GM18526 (cell line): ENCODE measurements around the gene FAM200C.

ENCODE experiments used
- POLR2A ChIP-seq: IDR thresholded peaks from 3 replicates; pipeline ENCODE4 v1.6.1; 2011; ENCODE audit not compliant: insufficient read length; ENCODE audit errors: extremely low read depth

The FAM200C gene

DNA sequence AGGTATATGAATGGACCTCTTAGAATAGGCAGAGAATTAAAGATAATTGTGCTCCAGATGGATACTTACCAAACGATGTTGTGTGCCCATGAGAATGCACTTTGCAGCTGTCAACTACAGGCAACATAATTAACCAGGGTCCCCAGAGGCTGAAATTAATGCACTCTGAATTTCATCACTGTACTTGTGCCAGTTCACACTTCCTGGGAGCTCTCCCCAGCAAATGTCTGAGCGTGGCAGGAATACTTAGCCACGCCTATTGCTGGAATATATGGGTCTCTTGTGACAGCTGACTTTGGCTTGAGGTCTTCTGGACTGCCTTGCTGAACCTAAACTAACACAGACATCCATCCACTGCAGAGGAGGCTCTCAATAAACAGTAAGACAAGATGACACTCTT lies 17.5 kb downstream of the FAM200C start:
- no peak for TF ChIP-seq POLR2A

DNA sequence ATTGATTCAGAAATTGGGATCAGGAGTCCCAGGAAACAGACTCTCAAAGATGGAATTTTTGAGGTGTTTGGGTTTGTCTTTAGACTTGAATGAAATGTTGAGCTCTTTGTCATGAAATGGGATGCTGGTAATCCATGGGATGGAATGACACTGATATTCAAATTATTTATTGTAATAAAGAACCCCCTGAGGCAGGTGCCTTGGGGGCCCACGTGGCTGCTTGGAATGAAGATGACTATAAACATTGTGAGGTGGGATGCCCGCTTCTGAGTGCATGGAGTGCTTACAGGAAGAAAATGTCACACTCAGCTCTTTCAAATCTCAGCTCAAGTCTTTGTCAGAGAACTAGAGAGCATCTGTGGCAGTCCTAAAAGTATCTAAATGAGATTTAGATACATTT lies 19.8 kb downstream of the FAM200C start:
- TF ChIP-seq POLR2A, result no peak

DNA sequence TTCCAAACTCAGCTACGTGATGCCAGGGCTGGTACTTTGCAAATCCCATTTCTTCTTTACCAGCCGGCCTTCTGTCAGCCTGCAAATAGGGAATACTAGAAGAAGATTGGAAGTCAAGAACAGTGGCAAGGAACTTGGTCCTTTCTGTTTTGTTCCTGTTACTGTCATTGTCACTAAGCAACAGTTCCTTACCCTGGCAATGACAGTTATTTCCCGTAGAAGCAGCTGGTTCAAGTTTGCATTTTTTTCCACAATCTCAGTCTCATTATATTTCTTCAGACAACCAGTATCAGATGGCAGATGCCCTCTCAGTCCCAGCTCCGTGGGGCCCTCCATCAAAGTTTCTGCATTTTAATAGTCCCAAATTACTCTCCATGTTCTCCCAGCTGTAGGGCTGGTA lies 20.3 kb downstream of the FAM200C start:
- TF ChIP-seq POLR2A, result no peak

DNA sequence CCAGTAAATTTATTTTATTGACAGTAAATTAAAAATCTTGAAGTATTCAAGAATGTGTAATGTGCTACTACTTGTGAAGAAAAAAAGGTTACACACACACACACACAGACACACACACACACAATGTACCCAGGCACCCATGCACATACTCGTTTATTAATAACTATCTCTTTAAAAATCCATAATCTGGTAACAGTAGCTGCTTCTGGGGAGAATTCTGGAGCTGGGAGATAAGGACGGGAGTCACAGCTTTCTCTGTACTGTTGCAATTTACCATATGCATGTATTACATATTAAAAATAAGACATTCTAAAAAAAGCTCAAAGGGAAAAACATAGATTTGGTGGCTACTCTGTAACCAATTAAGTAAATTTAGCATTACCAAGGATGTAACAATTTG lies 21.5 kb downstream of the FAM200C start:
- no peak for TF ChIP-seq POLR2A

DNA sequence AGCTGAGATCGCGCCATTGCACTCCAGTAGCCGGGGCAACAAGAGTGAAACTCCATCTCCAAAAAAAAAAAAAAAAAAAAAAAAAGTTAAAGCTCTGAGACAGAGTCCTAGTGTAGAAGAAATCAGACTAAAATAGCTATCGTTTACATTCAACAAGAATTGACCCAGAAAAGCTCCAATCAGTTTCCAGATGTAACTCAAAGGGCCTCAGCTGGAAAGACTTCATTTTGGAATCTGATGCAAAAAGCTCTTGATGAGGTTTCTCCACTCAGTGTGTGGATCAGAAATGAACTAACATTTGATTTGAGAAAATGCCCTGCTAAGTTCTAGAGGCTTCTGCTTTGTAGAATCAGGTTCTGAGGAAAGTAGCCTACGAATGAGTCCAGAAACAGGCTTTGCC lies 22.2 kb downstream of the FAM200C start:
- TF ChIP-seq POLR2A, result no peak

DNA sequence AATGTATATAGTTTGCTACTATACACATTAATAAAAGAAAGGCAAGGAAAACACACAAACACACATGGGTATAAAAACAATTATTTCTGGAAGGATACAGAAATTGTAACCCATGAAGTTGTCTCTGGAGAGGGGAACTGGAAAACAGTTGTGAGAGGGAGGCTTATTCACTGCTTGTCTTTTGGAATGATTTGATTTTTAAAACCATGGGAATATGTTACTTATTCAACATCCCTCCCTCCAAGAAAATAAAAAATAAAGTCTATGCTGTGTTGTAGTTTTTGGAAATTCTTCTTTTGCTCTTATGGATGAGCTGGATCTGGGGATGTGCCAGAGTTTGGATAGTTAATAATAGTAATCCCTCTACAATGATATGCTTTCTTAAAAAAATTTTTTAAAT lies 23.4 kb downstream of the FAM200C start:
- no peak for TF ChIP-seq POLR2A

DNA sequence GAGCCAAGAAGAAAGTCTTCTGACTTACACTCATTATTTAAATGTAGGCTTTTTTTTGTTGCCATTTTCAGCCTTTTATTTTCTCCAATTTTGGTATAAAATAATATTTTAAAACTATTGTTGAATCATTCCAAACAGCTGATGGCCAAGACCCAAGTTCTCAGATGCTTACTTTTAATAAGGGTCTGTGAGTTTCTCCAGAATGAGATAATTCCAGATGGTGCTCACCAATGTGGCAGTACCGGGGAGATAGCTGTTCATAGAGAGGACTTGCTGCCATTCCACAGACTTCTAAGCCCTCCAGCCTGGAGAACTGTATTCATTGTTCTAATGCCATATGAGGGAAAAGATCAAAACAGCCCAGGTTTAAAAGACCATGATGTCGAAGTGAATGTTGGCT lies 24.2 kb downstream of the FAM200C start:
- no peak for TF ChIP-seq POLR2A

DNA sequence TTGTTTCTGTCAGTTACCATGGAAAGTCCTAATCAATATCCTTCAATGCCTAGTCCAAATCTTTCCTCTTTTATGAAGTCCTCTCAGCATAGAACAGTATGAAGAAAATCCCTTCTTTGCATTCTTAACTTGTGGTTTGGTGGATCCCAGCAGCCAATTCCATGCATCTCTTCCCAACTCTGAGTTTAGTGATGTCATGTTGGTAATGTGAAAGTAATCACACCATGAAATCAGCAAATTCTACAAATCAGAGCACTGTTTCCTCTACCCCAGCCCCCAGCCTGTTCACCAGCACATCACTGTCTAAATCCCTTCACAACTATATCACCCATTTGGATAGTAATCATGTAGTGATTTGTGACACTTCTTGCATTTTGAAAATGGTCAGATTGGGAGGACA lies 24.7 kb downstream of the FAM200C start:
- TF ChIP-seq POLR2A, result no peak

DNA sequence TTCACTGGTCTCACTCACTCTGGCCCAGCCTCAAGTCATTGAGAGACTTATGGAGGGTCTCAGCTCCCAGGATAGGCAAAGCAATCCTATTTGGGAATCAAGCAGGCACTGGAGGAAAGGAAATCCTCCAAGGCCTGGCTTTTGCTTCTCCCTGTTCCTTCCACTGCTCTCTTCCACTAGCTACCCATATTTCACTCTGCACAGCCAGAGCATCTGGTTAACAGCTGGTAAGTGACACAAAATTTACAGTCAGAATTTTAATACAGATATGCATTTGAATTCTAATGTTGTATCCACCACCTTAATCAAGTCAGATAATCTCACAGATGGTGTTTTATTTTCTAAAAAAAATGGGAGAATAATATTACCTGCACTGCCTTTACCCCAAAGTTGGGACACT lies 28.6 kb downstream of the FAM200C start:
- no peak for TF ChIP-seq POLR2A

DNA sequence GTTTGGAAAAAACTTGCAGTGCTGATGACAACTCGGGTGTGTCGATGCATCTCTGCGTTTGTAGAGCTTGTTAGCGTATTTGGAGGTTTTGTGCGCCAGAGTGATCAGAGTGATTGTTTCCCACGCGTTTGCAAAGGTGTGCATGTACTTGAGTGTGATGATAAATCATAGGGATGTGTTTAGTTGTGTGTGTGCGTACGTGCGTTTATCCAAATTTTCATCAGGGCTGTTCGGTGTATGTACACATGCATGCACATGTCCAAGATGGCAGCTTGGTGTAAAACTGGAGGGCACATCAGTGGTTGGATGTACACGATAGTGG lies 29.2 kb downstream of the FAM200C start:
- TF ChIP-seq POLR2A, result no peak

DNA sequence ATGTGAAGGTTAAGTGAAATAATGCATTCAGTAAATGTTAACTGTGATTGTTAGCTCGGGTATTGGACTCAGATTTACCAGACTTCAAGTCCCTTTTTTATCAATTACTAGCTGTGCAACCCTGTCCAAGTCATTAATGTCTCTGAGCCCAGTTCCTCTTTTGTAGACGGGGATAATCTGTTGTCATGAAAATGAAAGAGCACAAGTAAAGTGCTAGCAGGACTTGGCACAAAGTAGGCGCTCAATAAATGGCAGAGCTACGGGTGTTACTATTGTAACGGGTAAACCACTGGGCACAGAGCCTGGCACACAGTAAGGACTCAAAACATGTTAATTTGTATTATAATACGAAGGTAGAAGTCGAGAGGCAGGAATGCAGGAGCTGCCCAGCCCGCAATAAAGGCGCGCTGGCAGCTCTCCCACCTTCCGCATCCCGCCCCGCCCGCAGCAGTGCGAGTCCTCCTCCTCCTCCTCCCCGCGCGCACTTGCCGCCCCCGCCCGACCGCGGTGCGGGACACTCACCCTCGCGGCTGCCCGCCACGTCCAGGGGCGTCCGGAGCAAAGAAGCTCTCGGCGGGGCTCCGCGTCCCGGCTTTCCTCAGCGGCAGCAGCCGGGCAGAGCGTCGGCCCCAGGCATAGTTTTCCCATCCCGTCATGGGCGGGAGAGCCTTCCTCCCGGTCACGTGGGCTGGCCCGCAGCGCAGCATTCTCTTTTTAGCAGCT lies 29.7 kb downstream of the FAM200C start, which contains the start of gene C1QTNF2:
C1QTNF2 (minus strand) TSS at position 637 of the 723 bp plus-strand sequence. CDS start 15,615 bp downstream, outside the sequence.
- TF ChIP-seq POLR2A, result no peak

DNA sequence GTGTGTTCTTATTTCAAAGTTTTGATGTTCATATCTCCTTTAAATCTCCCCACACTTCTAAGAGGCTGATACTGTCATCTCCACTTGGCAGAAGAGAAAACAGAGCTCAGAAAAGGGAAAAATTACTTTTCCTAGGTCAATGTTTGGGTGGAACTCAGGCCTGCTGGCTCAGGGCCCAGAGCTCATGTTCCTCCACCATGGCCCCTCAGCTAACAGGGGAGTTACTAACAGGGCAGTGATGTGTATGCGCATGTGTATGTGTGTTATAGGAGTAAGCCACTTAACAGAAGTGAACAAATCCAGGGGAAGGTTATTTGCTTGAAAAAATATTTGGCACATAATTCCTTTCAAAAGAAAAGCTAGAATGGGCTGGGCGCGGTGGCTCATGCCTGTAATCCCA lies 32.0 kb downstream of the FAM200C start:
- no peak for TF ChIP-seq POLR2A

DNA sequence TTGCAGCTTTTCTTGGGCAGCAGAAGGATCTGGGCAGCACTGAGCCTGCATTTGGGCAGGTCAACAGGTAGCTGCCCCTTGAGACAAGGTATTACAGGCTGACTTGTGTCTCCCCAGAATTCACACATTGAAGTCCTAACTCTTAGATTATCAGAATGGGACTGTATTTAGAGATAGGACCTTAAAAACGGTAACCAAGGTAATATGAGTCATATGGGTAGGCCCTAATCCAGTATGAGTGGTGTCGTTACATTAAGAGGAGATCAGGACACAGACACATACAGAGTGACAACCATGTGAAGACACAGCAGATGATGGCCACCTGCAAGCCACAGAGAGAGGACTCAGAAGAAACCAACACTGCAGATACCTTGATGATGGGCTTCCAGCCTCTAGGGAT lies 32.6 kb downstream of the FAM200C start:
- TF ChIP-seq POLR2A, result no peak

DNA sequence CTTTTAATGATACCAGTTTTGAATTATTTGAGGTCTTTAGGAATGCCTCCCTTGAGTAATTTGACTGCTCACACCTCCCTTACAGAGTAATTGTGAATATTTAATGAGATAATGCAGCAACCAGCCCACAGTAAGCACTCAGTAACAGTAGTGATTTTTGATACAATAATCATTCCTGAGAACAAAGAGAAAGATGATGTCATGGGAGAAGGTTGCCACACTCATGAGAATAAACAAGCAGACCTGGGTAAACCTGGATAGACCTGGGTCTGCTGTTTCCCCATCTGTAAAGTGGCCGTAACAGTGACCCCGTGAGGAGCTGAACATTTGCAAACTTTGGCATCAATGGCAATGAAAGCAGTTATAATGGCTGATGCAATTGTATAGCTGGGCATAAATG lies 33.6 kb downstream of the FAM200C start:
- TF ChIP-seq POLR2A, result no peak

DNA sequence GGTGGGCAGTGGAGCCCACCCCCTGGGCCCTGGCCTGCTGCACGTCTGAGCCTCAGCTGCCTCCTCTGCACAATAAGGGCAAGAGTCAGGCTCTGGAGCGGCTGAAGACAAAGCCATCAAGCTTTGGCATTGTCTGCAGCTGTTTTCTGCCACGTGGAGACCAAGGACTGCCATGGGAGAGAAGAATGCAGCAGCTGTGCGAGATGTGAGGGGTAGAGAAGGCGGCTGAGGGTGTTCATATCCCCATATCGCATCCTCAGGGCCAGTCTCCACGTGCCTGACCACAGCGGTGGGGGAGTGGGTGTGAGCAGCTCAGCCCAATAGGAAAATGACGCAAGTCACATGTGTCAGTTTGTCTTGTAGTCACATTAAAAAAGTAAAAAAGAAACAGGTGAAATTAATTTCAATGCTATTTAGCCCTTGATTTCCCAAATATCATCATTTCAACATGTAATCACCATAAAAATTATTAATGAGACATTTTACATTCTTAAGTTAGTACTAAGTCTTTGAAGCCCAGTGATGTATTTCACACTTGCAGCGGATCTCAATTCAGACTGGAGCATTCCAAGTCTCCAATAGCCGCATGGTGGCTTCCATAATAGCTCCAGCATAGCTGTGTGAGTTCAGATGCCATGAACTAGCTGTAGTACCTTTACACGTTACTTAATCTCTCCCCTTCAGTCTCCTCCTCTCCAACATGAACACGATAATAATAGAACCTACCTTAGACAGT lies 36.0 kb downstream of the FAM200C start:
- TF ChIP-seq POLR2A, result no peak

DNA sequence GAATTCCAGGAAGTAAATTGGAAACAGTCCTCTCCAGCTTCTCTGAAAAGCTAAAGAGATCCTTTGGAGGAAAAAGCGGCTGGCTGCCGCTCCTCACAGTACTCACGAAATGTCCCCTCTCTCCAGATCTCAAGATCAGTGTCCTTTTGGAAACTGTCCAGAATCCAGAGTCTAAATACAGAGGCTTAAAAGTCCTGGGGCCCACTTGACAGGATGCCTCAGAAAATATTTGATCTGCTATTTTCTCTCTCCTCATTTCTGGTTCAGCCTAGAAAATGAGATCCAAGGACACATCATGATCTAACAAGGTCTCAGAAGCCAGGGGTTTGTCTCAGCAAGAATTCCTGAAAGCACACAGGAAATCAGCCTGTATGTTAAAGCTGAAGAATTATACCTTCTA lies 36.6 kb downstream of the FAM200C start:
- TF ChIP-seq POLR2A, result no peak
